SH-SY5Y (cell line): ENCODE data around the gene MT4.

Experiments used
- GATA2 ChIP-seq: IDR thresholded peaks from 2 replicates; pipeline ENCODE4 v1.6.1; 2011; ENCODE audit warnings: mild to moderate bottlenecking, low read depth, low read length
- GATA3 ChIP-seq: IDR thresholded peaks from 2 replicates; pipeline ENCODE4 v1.6.1; 2011; ENCODE audit warnings: low read depth, mild to moderate bottlenecking, low read length, moderate library complexity

Gene MT4

GRCh38 chr16:56549161-56549560 is 15.7 kb upstream of the MT4 start:
- TF ChIP-seq GATA3 (no peak), GATA2 (no peak)

GRCh38 chr16:56549744-56550385 is 15.0 kb upstream of the MT4 start:
- no peak for TF ChIP-seq GATA2
- no peak for TF ChIP-seq GATA3

- TF ChIP-seq GATA2 (no peak), GATA3 (no peak)
Measured at GRCh38 chr16:56551796-56552738, 12.8 kb upstream of the MT4 start.

- no peak for TF ChIP-seq GATA2
- no peak for TF ChIP-seq GATA3
Measured at GRCh38 chr16:56554441-56554840, 10.4 kb upstream of the MT4 start.

GRCh38 chr16:56558024-56558747 is 6.7 kb upstream of the MT4 start:
- no peak for TF ChIP-seq GATA2
- no peak for TF ChIP-seq GATA3

GRCh38 chr16:56559109-56559508 is 5.8 kb upstream of the MT4 start:
- no peak for TF ChIP-seq GATA2
- TF ChIP-seq GATA3: no peak

- TF ChIP-seq GATA3 (no peak), GATA2 (no peak)
Measured at GRCh38 chr16:56560447-56560846, 4.4 kb upstream of the MT4 start.

GRCh38 chr16:56561126-56561525 is 3.7 kb upstream of the MT4 start:
- no peak for TF ChIP-seq GATA2
- TF ChIP-seq GATA3: no peak

GRCh38 chr16:56569971-56570370 is 5.1 kb downstream of the MT4 start:
- no peak for TF ChIP-seq GATA2
- TF ChIP-seq GATA3: no peak

- no peak for TF ChIP-seq GATA3
- no peak for TF ChIP-seq GATA2
Measured at GRCh38 chr16:56571525-56571924, 6.7 kb downstream of the MT4 start.

GRCh38 chr16:56574625-56575024 is 9.8 kb downstream of the MT4 start:
- TF ChIP-seq GATA3 (no peak), GATA2 (no peak)

- TF ChIP-seq GATA2 (no peak), GATA3 (no peak)
Measured at GRCh38 chr16:56576585-56577299, 11.9 kb downstream of the MT4 start.

GRCh38 chr16:56577300-56577625 is 12.4 kb downstream of the MT4 start:
- no peak for TF ChIP-seq GATA3
- no peak for TF ChIP-seq GATA2

GRCh38 chr16:56580391-56581048 is 15.6 kb downstream of the MT4 start:
- no peak for TF ChIP-seq GATA2
- no peak for TF ChIP-seq GATA3
